ENCODE data around the gene STUB1.

The STUB1 gene

GRCh38 chr16:695355-696089 is 15.3 kb downstream of the STUB1 start:
- TF ChIP-seq MAX (IDR thresholded peaks at IDR 0.05) (peak; percentile 99), EGR1 (IDR thresholded peaks at IDR 0.05) (peak; percentile 48; the same call in 1 of the 2 replicates), NFIC (IDR thresholded peaks at IDR 0.05) (peak; percentile 79), YY1 (IDR thresholded peaks at IDR 0.05; ENCODE audit: low read depth) (peak; percentile 81), TEAD4 (IDR thresholded peaks at IDR 0.05) (peak; percentile 66), RAD21 (IDR thresholded peaks at IDR 0.05; ENCODE audit: low read depth) (peak; percentile 7; the same call in 1 of the 2 replicates), EP300 (IDR thresholded peaks at IDR 0.05; ENCODE audit: borderline replicate concordance) (peak; percentile 53; the same call in 1 of the 2 replicates), USF1 (IDR thresholded peaks at IDR 0.05) (peak; percentile 92), TAF1 (IDR thresholded peaks at IDR 0.05; ENCODE audit: low read depth) (no peak), CREB1 (IDR thresholded peaks at IDR 0.05; ENCODE audit: low read depth) (no peak; the same call in 1 of the 2 replicates), CEBPB (IDR thresholded peaks at IDR 0.05) (peak; percentile 62; the same call in 1 of the 2 replicates), ZBTB7A (IDR thresholded peaks at IDR 0.05; ENCODE audit: low read depth) (no peak), TCF12 (IDR thresholded peaks at IDR 0.05; ENCODE audit: low read depth) (peak; percentile 79)

- TF ChIP-seq TAF1 (IDR thresholded peaks at IDR 0.05; ENCODE audit: low read depth) (no peak), MAX (IDR thresholded peaks at IDR 0.05) (no peak), EGR1 (IDR thresholded peaks at IDR 0.05) (no peak), CREB1 (IDR thresholded peaks at IDR 0.05; ENCODE audit: low read depth) (no peak), YY1 (IDR thresholded peaks at IDR 0.05; ENCODE audit: low read depth) (no peak), FOXM1 (IDR thresholded peaks at IDR 0.05; ENCODE audit: borderline replicate concordance, low read depth) (no peak)
Observed at GRCh38 chr16:698911-699671, 18.9 kb downstream of the STUB1 start.

GRCh38 chr16:700684-701584 is 20.7 kb downstream of the STUB1 start:
- TF ChIP-seq MAX (IDR thresholded peaks at IDR 0.05), result peak; percentile 22; the same call in 1 of the 2 replicates
- no peak for TF ChIP-seq TEAD4 (IDR thresholded peaks at IDR 0.05)
- TF ChIP-seq ZBTB7A (IDR thresholded peaks at IDR 0.05; ENCODE audit: low read depth), result peak; percentile 61; the same call in 1 of the 2 replicates
- TF ChIP-seq TAF1 (IDR thresholded peaks at IDR 0.05; ENCODE audit: low read depth), result no peak
- TF ChIP-seq REST (IDR thresholded peaks at IDR 0.05; ENCODE audit: low read depth), result peak; percentile 97

GRCh38 chr16:702341-702740 is 22.1 kb downstream of the STUB1 start:
- TF ChIP-seq RAD21 (IDR thresholded peaks at IDR 0.05; ENCODE audit: low read depth) (no peak), ZBTB7A (IDR thresholded peaks at IDR 0.05; ENCODE audit: low read depth) (no peak), CEBPB (IDR thresholded peaks at IDR 0.05) (no peak), NFIC (IDR thresholded peaks at IDR 0.05) (no peak), TEAD4 (IDR thresholded peaks at IDR 0.05) (no peak), TCF12 (IDR thresholded peaks at IDR 0.05; ENCODE audit: low read depth) (no peak), USF1 (IDR thresholded peaks at IDR 0.05) (no peak), YY1 (IDR thresholded peaks at IDR 0.05; ENCODE audit: low read depth) (no peak), EGR1 (IDR thresholded peaks at IDR 0.05) (no peak), TAF1 (IDR thresholded peaks at IDR 0.05; ENCODE audit: low read depth) (no peak), CREB1 (IDR thresholded peaks at IDR 0.05; ENCODE audit: low read depth) (no peak), EP300 (IDR thresholded peaks at IDR 0.05; ENCODE audit: borderline replicate concordance) (no peak), REST (IDR thresholded peaks at IDR 0.05; ENCODE audit: low read depth) (no peak), MAX (IDR thresholded peaks at IDR 0.05) (no peak), FOXM1 (IDR thresholded peaks at IDR 0.05; ENCODE audit: borderline replicate concordance, low read depth) (no peak)

Data from Ishikawa (cell line).